Coronary artery (tissue), 2 donors: ENCODE data around the gene GCA.
A peak's percentile ranks its signal among the peaks of the same experiment; 100 is the strongest.

Experiments used
- DNase-seq: peaks from one replicate; pipeline ENCODE4 v3.0.0-alpha.2; 2017; ENCODE audit warnings: low spot score
- H3K27ac ChIP-seq, 2 donors: fragments of 200-600 bp; sonication (generic); one replicate each; pipeline ENCODE4 v1.5.1; 2016 to 2019
- H3K4me3 ChIP-seq: fragments of 200-600 bp; sonication (generic); 2 replicates; pipeline ENCODE4 v1.5.1; 2016; ENCODE audit warnings: mild to moderate bottlenecking, moderate library complexity
- TF ChIP-seq, protein P1 (sequence below): fragments of 200-600 bp; sonication (generic); IDR thresholded peaks from one replicate; pipeline ENCODE4 v1.5.1; 2019; ENCODE audit warnings: antibody characterized with exemption

The GCA gene

GRCh38 chr2:162301877-162302276 is 42.1 kb upstream of the GCA start:
- TF ChIP-seq, protein P1, sequence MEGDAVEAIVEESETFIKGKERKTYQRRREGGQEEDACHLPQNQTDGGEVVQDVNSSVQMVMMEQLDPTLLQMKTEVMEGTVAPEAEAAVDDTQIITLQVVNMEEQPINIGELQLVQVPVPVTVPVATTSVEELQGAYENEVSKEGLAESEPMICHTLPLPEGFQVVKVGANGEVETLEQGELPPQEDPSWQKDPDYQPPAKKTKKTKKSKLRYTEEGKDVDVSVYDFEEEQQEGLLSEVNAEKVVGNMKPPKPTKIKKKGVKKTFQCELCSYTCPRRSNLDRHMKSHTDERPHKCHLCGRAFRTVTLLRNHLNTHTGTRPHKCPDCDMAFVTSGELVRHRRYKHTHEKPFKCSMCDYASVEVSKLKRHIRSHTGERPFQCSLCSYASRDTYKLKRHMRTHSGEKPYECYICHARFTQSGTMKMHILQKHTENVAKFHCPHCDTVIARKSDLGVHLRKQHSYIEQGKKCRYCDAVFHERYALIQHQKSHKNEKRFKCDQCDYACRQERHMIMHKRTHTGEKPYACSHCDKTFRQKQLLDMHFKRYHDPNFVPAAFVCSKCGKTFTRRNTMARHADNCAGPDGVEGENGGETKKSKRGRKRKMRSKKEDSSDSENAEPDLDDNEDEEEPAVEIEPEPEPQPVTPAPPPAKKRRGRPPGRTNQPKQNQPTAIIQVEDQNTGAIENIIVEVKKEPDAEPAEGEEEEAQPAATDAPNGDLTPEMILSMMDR, result no peak
- Histone ChIP-seq H3K4me3 (no peak overlapping the region), H3K27ac (no peak overlapping the region)
- DNase-seq, result no peak

GRCh38 chr2:162305901-162306300 is 38.0 kb upstream of the GCA start:
- no peak for DNase-seq
- Histone ChIP-seq H3K27ac (no peak overlapping the region), H3K4me3 (no peak overlapping the region)
- TF ChIP-seq, protein P1, result no peak

DNA sequence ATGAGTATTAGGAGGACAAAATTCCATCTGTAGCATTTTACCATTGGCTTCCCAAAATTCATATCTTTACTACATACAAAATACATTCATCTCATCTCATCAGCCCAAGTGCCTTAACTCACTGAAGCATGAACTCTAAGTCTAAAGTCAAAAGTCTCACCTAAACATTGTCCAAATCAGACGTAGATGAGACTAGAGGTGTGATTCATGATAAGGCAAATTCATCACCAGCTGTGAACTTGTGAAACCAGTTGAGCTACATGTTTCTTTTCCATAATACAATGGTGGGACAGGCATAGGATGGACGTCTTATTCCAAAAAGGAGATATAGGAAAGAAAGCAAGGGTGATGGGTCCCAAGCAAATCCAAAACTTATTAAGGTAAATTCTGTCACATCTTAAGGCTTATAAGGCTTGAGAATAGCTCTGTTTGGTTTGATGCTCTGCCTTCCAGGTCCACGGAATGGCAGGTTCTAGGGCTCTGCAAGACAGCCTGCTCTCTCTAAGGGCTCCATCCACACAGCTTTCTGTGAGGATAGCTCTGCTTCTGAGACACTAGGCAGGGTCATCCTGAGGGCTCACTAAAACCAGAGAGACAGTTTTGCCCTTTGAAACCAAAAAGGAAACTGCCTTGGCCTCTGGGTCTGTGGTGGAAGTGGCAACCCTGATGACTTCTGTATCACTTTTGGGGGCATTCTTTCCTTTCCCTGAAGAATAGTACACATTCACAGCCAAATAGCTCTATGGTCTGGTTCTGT is 35.0 kb upstream of the GCA start:
- Histone ChIP-seq H3K4me3 (no peak overlapping the region), H3K27ac (no peak overlapping the region)
- TF ChIP-seq, protein P1, result no peak
- no peak for DNase-seq

- Histone ChIP-seq H3K27ac (no peak overlapping the region), H3K4me3 (no peak overlapping the region)
- DNase-seq, result no peak
- TF ChIP-seq, protein P1, result no peak
Measured at GRCh38 chr2:162312853-162313252, 31.1 kb upstream of the GCA start.

GRCh38 chr2:162315938-162316337 is 28.0 kb upstream of the GCA start:
- peak overlapping the region; percentile 88 for H3K4me3 ChIP-seq
- DNase-seq, result no peak
- TF ChIP-seq, protein P1, result no peak
- H3K27ac ChIP-seq, result no peak overlapping the region

DNA sequence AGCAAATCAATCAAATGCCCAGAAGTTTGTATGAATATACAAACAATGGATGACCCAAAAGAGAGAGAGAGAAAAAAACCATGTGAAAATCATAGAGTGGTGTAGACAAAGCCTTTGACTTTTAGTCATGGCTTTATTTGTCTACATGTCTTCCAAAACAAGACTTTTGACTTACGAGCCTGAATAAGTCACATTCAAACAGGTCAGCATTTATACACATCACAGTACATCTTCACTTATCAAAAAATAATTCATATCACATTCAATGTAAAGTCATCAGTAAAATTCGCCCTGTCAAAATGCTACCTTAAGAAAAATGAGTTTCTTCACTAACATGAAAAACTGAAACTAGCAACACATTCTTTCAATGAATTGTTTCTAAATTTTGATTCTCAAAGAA is 27.3 kb upstream of the GCA start:
- no peak overlapping the region for H3K27ac ChIP-seq
- no peak for DNase-seq
- peak overlapping the region; percentile 88 for H3K4me3 ChIP-seq
- TF ChIP-seq, protein P1, result no peak

GRCh38 chr2:162317058-162317742 is 26.7 kb upstream of the GCA start:
- Histone ChIP-seq H3K4me3 (peak overlapping the region; percentile 88), H3K27ac (no peak overlapping the region)
- TF ChIP-seq, protein P1, result no peak
- no peak for DNase-seq
